Endothelial cell of umbilical vein (primary cell): ENCODE measurements around the gene MRAP.

Source experiments
- EZH2 ChIP-seq: IDR thresholded peaks from 2 replicates; pipeline ENCODE4 v1.6.1; 2012; ENCODE audit warnings: borderline replicate concordance, low read depth, mild to moderate bottlenecking, moderate library complexity, low read length, inconsistent platforms; ENCODE audit not compliant: severe bottlenecking
- FOS ChIP-seq: IDR thresholded peaks from 2 replicates; pipeline ENCODE4 v1.6.1; 2011; ENCODE audit warnings: mild to moderate bottlenecking, low read length, moderate library complexity, borderline replicate concordance; ENCODE audit not compliant: insufficient read depth
- GATA2 ChIP-seq: IDR thresholded peaks from 2 replicates; pipeline ENCODE4 v1.7.0; 2011; ENCODE audit warnings: low read depth, mild to moderate bottlenecking, moderate library complexity, mixed read lengths, low read length; ENCODE audit not compliant: insufficient read length, insufficient read depth
- JUN ChIP-seq: IDR thresholded peaks from 2 replicates; pipeline ENCODE4 v1.6.1; 2011; ENCODE audit warnings: borderline replicate concordance, low read depth; ENCODE audit not compliant: insufficient read length, insufficient read depth
- POLR2A ChIP-seq: IDR thresholded peaks from 2 replicates; pipeline ENCODE4 v1.6.1; 2012; ENCODE audit warnings: low read depth, mild to moderate bottlenecking, control low read depth, low read length
- POLR2AphosphoS5 ChIP-seq: IDR thresholded peaks from 2 replicates; pipeline ENCODE4 v1.6.1; 2012; ENCODE audit warnings: low read depth, mild to moderate bottlenecking, control low read depth, low read length, moderate library complexity; ENCODE audit not compliant: insufficient read depth
- TF ChIP-seq, protein P1 (sequence below), 2 donors: IDR thresholded peaks; 1 replicate in 1 of 2; 2 replicates in 1 of 2; pipeline ENCODE4 v1.5.1; 2011; ENCODE audit warnings: low read length in 2 of 2, mild to moderate bottlenecking in 2 of 2, moderate library complexity in 2 of 2, control low read depth in 1 of 2, inconsistent platforms in 1 of 2, low read depth in 1 of 2; ENCODE audit not compliant: insufficient read depth in 1 of 2; ENCODE audit errors: extremely low read depth in 1 of 2
- TF ChIP-seq, protein P2 (sequence below): IDR thresholded peaks from 2 replicates; pipeline ENCODE4 v1.6.1; 2011; ENCODE audit not compliant: insufficient read depth, insufficient read length

DNA sequence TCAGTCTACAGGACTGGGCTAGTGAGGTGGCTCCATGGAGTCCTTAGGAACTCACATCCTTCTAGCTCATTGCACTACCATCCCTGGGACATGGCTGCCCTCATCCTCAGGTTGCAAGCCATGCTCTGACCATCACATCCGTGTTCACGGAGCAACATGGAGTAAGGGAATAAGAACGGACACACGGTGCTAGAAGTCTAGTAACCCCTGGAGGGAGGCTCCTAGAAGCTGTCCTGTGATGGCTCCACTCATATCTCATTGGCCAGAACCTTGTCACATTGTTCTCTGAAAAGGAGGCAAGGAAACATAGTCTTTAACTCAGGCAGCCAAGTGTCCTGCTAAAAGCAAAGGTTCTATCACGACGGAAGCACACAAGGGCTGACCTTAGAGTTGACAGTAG, 3.9 kb downstream of the MRAP start:
- TF ChIP-seq POLR2AphosphoS5 (no peak), POLR2A (no peak), EZH2 (no peak), JUN (no peak), GATA2 (no peak), FOS (no peak)
- TF ChIP-seq, protein P1, sequence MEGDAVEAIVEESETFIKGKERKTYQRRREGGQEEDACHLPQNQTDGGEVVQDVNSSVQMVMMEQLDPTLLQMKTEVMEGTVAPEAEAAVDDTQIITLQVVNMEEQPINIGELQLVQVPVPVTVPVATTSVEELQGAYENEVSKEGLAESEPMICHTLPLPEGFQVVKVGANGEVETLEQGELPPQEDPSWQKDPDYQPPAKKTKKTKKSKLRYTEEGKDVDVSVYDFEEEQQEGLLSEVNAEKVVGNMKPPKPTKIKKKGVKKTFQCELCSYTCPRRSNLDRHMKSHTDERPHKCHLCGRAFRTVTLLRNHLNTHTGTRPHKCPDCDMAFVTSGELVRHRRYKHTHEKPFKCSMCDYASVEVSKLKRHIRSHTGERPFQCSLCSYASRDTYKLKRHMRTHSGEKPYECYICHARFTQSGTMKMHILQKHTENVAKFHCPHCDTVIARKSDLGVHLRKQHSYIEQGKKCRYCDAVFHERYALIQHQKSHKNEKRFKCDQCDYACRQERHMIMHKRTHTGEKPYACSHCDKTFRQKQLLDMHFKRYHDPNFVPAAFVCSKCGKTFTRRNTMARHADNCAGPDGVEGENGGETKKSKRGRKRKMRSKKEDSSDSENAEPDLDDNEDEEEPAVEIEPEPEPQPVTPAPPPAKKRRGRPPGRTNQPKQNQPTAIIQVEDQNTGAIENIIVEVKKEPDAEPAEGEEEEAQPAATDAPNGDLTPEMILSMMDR (IDR thresholded peaks at IDR 0.05; ENCODE audit: extremely low read depth in 1 of 2, insufficient read depth in 1 of 2, low read depth in 1 of 2, low read length in 2 of 2) = no peak
- TF ChIP-seq, protein P2, sequence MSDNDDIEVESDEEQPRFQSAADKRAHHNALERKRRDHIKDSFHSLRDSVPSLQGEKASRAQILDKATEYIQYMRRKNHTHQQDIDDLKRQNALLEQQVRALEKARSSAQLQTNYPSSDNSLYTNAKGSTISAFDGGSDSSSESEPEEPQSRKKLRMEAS = no peak
